WTC11 (cell line): Measurements from ENCODE around the gene PKP1. TPM values are rescaled to one million over a fixed set of nuclear protein-coding genes. Genes with fewer than 3 reads are reported as not detected.

Source experiments
- ATAC-seq: fragments of 200-7000 bp; cut with Tn5 transposase; 2 replicates; pipeline ENCODE4 v1.10.0; 2021; ENCODE audit warnings: mild to moderate bottlenecking, moderate library complexity
- CTCF ChIA-PET: fragments of 300-600 bp; sonication (Branson Sonifier 250); formaldehyde crosslinking; loops from one replicate; lab custom pipeline; 2021; ENCODE audit warnings: antibody characterized with exemption; lab: Charles Lee
- POLR2A ChIA-PET: fragments of 350-600 bp; sonication (Branson Sonifier 250); formaldehyde crosslinking; loops from one replicate; lab custom pipeline; 2021; ENCODE audit warnings: antibody characterized with exemption; lab: Charles Lee
- DNase-seq: peaks from one replicate; pipeline ENCODE4 v3.0.0; 2021; ENCODE audit warnings: low spot score
- H3K27ac Mint-ChIP-seq: 2 replicates; pipeline ENCODE4 v1.8.0; 2021; ENCODE audit warnings: mixed read lengths
- H3K27me3 Mint-ChIP-seq: 2 replicates; pipeline ENCODE4 v1.8.0; 2021; ENCODE audit warnings: low read depth, mild to moderate bottlenecking, moderate library complexity, mixed read lengths
- H3K36me3 Mint-ChIP-seq: 2 replicates; pipeline ENCODE4 v1.8.0; 2021; ENCODE audit warnings: mixed read lengths
- H3K4me1 Mint-ChIP-seq: 2 replicates; pipeline ENCODE4 v1.8.0; 2022; ENCODE audit warnings: mixed read lengths
- H3K4me3 Mint-ChIP-seq: 2 replicates; pipeline ENCODE4 v1.8.0; 2021; ENCODE audit warnings: mild to moderate bottlenecking, moderate library complexity, mixed read lengths
- H3K9me3 Mint-ChIP-seq: 2 replicates; pipeline ENCODE4 v1.8.0; 2021; ENCODE audit warnings: mixed read lengths
- ATF1 ChIP-seq: sonication (generic); formaldehyde crosslinking; IDR thresholded peaks from 2 replicates; pipeline ENCODE4 v1.8.1; 2023; ENCODE audit warnings: mild to moderate bottlenecking, moderate library complexity, missing genetic modification reagents
- CBFB ChIP-seq: sonication (generic); formaldehyde crosslinking; IDR thresholded peaks from 2 replicates; pipeline ENCODE4 v1.8.1; 2022; ENCODE audit warnings: mild to moderate bottlenecking, low read depth, missing genetic modification reagents
- E2F4 ChIP-seq: sonication (generic); formaldehyde crosslinking; IDR thresholded peaks from 2 replicates; pipeline ENCODE4 v1.8.1; 2022; ENCODE audit warnings: low read depth, mild to moderate bottlenecking, moderate library complexity, missing genetic modification reagents, borderline replicate concordance
- HMGXB4 ChIP-seq: sonication (generic); formaldehyde crosslinking; IDR thresholded peaks from 2 replicates; pipeline ENCODE4 v1.8.1; 2023; ENCODE audit warnings: mild to moderate bottlenecking, moderate library complexity, missing genetic modification reagents
- IRF2 ChIP-seq: sonication (generic); formaldehyde crosslinking; IDR thresholded peaks from 2 replicates; pipeline ENCODE4 v1.8.0; 2022; ENCODE audit warnings: low read depth, missing genetic modification reagents, borderline replicate concordance
- JAZF1 ChIP-seq: fragments of 250-450 bp; sonication (Bioruptor Pico); IDR thresholded peaks from 2 replicates; pipeline ENCODE4 v1.9.0; 2021; ENCODE audit warnings: moderate library complexity, mild to moderate bottlenecking, inconsistent platforms
- MLX ChIP-seq: sonication (generic); formaldehyde crosslinking; IDR thresholded peaks from 2 replicates; pipeline ENCODE4 v1.8.1; 2023; ENCODE audit warnings: mild to moderate bottlenecking, missing genetic modification reagents, moderate library complexity
- NFE2L1 ChIP-seq: sonication (generic); formaldehyde crosslinking; IDR thresholded peaks from 2 replicates; pipeline ENCODE4 v1.8.1; 2023; ENCODE audit warnings: missing genetic modification reagents
- NR2C2 ChIP-seq: sonication (generic); formaldehyde crosslinking; IDR thresholded peaks from 2 replicates; pipeline ENCODE4 v1.8.0; 2022; ENCODE audit warnings: mild to moderate bottlenecking, missing genetic modification reagents
- TP53 ChIP-seq: sonication (generic); formaldehyde crosslinking; IDR thresholded peaks from 2 replicates; pipeline ENCODE4 v1.8.1; 2023; ENCODE audit warnings: mild to moderate bottlenecking, missing genetic modification reagents
- USF1 ChIP-seq: sonication (generic); formaldehyde crosslinking; IDR thresholded peaks from 2 replicates; pipeline ENCODE4 v1.8.0; 2022; ENCODE audit warnings: mild to moderate bottlenecking, missing genetic modification reagents
- ZBTB21 ChIP-seq: sonication (generic); formaldehyde crosslinking; IDR thresholded peaks from 2 replicates; pipeline ENCODE4 v1.8.1; 2023; ENCODE audit warnings: mild to moderate bottlenecking, missing genetic modification reagents, borderline replicate concordance
- ZNF232 ChIP-seq: sonication (generic); formaldehyde crosslinking; IDR thresholded peaks from 2 replicates; pipeline ENCODE4 v1.8.0; 2022; ENCODE audit warnings: mild to moderate bottlenecking, missing genetic modification reagents
- ZNF423 ChIP-seq: fragments of 250-450 bp; sonication (Bioruptor Pico); IDR thresholded peaks from 2 replicates; pipeline ENCODE4 v2.1.2; 2022; ENCODE audit warnings: mild to moderate bottlenecking, moderate library complexity
- ZSCAN18 ChIP-seq: fragments of 250-450 bp; sonication (Bioruptor Pico); IDR thresholded peaks from 2 replicates; pipeline ENCODE4 v2.1.2; 2022; ENCODE audit warnings: mild to moderate bottlenecking, moderate library complexity
- total RNA-seq: library from RNA; stranded (reverse); gene quantifications from 3 replicates; pipeline ENCODE4 v1.2.3, GENCODE V29; 2021
- TF ChIP-seq, protein P1 (sequence below): fragments of 200-600 bp; IDR thresholded peaks from 2 replicates; pipeline ENCODE4 v1.8.0; 2022; ENCODE audit warnings: antibody characterized with exemption
- TF ChIP-seq, protein P2 (sequence below): sonication (generic); formaldehyde crosslinking; IDR thresholded peaks from 2 replicates; pipeline ENCODE4 v1.8.0; 2023; ENCODE audit warnings: mild to moderate bottlenecking, missing genetic modification reagents

Gene PKP1
- total RNA-seq, 1 experiment from 2014 or later: 0.24 TPM

DNA sequence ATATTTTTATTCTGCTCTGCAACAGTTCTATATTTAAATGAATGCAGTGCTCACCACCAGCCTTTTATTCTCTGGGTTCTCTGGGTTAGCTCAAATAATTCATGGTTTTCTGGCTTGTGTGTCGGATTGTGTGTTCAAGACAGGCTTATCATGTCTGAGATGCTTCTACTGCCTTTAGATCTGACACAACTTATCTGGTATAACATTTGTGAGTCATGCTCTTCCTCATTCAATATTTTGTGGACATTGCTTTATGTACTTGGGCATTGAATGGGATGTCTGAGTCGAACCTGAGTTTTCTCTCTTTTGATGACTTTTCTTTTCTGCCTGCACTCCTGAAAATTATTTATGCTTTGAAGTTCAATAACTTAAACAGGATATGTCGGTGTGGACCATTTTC, 17.6 kb upstream of the PKP1 start:
- H3K4me1 Mint-ChIP-seq: peaks cover under 1% of the 10 kb centered on the region; the same call in 1 of the 2 replicates
- no peak for ATAC-seq

GRCh38 chr1:201266276-201266675, 17.0 kb upstream of the PKP1 start:
- ATAC-seq (no peak), DNase-seq (no peak)
- CTCF ChIA-PET: interaction anchor here (1.1 to 2.0 kb wide), 2 partner anchors 12 to 80 kb away, joined by 5 to 7 read pairs; no protein-coding TSS in a partner anchor
- H3K9me3 Mint-ChIP-seq: no peaks in the 10 kb centered on the region
- H3K4me3 Mint-ChIP-seq: no peak overlapping the region
- H3K27me3 Mint-ChIP-seq: peaks cover 2% of the 10 kb centered on the region; the same call in 1 of the 2 replicates
- TF ChIP-seq, protein P1, sequence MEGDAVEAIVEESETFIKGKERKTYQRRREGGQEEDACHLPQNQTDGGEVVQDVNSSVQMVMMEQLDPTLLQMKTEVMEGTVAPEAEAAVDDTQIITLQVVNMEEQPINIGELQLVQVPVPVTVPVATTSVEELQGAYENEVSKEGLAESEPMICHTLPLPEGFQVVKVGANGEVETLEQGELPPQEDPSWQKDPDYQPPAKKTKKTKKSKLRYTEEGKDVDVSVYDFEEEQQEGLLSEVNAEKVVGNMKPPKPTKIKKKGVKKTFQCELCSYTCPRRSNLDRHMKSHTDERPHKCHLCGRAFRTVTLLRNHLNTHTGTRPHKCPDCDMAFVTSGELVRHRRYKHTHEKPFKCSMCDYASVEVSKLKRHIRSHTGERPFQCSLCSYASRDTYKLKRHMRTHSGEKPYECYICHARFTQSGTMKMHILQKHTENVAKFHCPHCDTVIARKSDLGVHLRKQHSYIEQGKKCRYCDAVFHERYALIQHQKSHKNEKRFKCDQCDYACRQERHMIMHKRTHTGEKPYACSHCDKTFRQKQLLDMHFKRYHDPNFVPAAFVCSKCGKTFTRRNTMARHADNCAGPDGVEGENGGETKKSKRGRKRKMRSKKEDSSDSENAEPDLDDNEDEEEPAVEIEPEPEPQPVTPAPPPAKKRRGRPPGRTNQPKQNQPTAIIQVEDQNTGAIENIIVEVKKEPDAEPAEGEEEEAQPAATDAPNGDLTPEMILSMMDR: no peak
- POLR2A ChIA-PET: no interaction called here
- H3K27ac Mint-ChIP-seq: no peak overlapping the region
- H3K36me3 Mint-ChIP-seq: no peaks in the 10 kb centered on the region
- no peaks in the 10 kb centered on the region for H3K4me1 Mint-ChIP-seq

More for the DNA sequence above, 17.6 kb upstream of the PKP1 start:
- Mint-ChIP-seq H3K9me3 (no peaks in the 10 kb centered on the region), H3K36me3 (no peaks in the 10 kb centered on the region), H3K27me3 (peaks cover 7% of the 10 kb centered on the region)
- no peak for DNase-seq
- no peak for TF ChIP-seq E2F4
- no peak for TF ChIP-seq ATF1
- TF ChIP-seq ZNF232 (CRISPR knock-in tag): no peak
- TF ChIP-seq TP53 (CRISPR knock-in tag): no peak
- no peak for TF ChIP-seq USF1 (CRISPR knock-in tag)
- TF ChIP-seq ZNF423 (CRISPR knock-in tag): no peak
- no peak for TF ChIP-seq NFE2L1 (CRISPR knock-in tag)
- TF ChIP-seq CBFB (CRISPR knock-in tag): no peak
- TF ChIP-seq, all 79 proteins: peak for 0
- ChIA-PET POLR2A (no interaction called here), CTCF (interaction anchor here (1.1 to 2.0 kb wide), 2 partner anchors 11 to 81 kb away, joined by 5 to 7 read pairs; no protein-coding TSS in a partner anchor)
- no peak overlapping the region for H3K27ac Mint-ChIP-seq
- no peak overlapping the region for H3K4me3 Mint-ChIP-seq

- ATAC-seq (no peak), DNase-seq (no peak)
- Mint-ChIP-seq H3K27ac (no peak overlapping the region), H3K27me3 (no peaks in the 10 kb centered on the region), H3K4me3 (no peak overlapping the region), H3K36me3 (no peaks in the 10 kb centered on the region), H3K9me3 (no peaks in the 10 kb centered on the region), H3K4me1 (no peaks in the 10 kb centered on the region)
- POLR2A ChIA-PET: no interaction called here
- no peak for TF ChIP-seq ZBTB21
- TF ChIP-seq ZSCAN18: no peak
- CTCF ChIA-PET: interaction anchor here (1.1 to 2.0 kb wide), 2 partner anchors 12 to 80 kb away, joined by 5 to 7 read pairs; no protein-coding TSS in a partner anchor
These were observed 16.5 kb upstream of the PKP1 start for GRCh38 chr1:201266774-201267173.

- Mint-ChIP-seq H3K27ac (no peak overlapping the region), H3K4me3 (no peak overlapping the region), H3K9me3 (no peaks in the 10 kb centered on the region), H3K4me1 (0 out of 2 replicates have a peak, but pooled peaks cover 1% of the 10 kb centered on the region), H3K27me3 (no peaks in the 10 kb centered on the region), H3K36me3 (no peaks in the 10 kb centered on the region)
- ChIA-PET CTCF (interaction anchor here (0.7 to 2.4 kb wide), 3 partner anchors 7 to 94 kb away, joined by 4 to 9 read pairs (median 5); no protein-coding TSS in a partner anchor), POLR2A (no interaction called here)
- DNase-seq (no peak), ATAC-seq (no peak)
- no peak for TF ChIP-seq IRF2 (CRISPR knock-in tag)
- TF ChIP-seq NR2C2: no peak
- TF ChIP-seq MLX: no peak
- TF ChIP-seq HMGXB4 (CRISPR knock-in tag): no peak
- TF ChIP-seq, protein P2, sequence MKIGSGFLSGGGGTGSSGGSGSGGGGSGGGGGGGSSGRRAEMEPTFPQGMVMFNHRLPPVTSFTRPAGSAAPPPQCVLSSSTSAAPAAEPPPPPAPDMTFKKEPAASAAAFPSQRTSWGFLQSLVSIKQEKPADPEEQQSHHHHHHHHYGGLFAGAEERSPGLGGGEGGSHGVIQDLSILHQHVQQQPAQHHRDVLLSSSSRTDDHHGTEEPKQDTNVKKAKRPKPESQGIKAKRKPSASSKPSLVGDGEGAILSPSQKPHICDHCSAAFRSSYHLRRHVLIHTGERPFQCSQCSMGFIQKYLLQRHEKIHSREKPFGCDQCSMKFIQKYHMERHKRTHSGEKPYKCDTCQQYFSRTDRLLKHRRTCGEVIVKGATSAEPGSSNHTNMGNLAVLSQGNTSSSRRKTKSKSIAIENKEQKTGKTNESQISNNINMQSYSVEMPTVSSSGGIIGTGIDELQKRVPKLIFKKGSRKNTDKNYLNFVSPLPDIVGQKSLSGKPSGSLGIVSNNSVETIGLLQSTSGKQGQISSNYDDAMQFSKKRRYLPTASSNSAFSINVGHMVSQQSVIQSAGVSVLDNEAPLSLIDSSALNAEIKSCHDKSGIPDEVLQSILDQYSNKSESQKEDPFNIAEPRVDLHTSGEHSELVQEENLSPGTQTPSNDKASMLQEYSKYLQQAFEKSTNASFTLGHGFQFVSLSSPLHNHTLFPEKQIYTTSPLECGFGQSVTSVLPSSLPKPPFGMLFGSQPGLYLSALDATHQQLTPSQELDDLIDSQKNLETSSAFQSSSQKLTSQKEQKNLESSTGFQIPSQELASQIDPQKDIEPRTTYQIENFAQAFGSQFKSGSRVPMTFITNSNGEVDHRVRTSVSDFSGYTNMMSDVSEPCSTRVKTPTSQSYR (CRISPR knock-in tag): no peak
- no peak for TF ChIP-seq JAZF1 (CRISPR knock-in tag)
These were observed 15.7 kb upstream of the PKP1 start for GRCh38 chr1:201267481-201268229.
